Testis (tissue), 3 donors: ENCODE results near the gene GATB. TPM values are rescaled to one million over a fixed set of nuclear protein-coding genes. Genes with fewer than 3 reads are reported as not detected.

Experiments used
- DNase-seq: peaks from one replicate; pipeline ENCODE4 v3.0.0-alpha.2; 2019
- H3K27ac ChIP-seq, 2 donors: fragments of 200-600 bp; sonication (generic); one replicate each; pipeline ENCODE4 v1.5.1; 2019
- H3K27me3 ChIP-seq: fragments of 200-600 bp; sonication (generic); one replicate; pipeline ENCODE4 v1.5.1; 2019
- H3K36me3 ChIP-seq: fragments of 200-600 bp; sonication (generic); one replicate; pipeline ENCODE4 v1.5.1; 2017; ENCODE audit warnings: low read depth; ENCODE audit errors: missing control alignments
- H3K4me1 ChIP-seq: fragments of 200-600 bp; sonication (generic); one replicate; pipeline ENCODE4 v1.5.1; 2019
- H3K4me3 ChIP-seq, 2 donors: fragments of 200-600 bp; sonication (generic); one replicate each; pipeline ENCODE4 v1.5.1; 2017 to 2019
- H3K9me3 ChIP-seq: fragments of 200-600 bp; sonication (generic); one replicate; pipeline ENCODE4 v1.5.1; 2017
- CTCF ChIP-seq, 3 experiments: fragments of 450-650 bp in 2 of 3; fragments of 200-600 bp in 1 of 3; sonication (generic) in 1 of 3; IDR thresholded peaks; one replicate each; pipeline ENCODE4 v1.5.1; 2016 to 2019; ENCODE audit warnings: antibody characterized with exemption in 3 of 3, mild to moderate bottlenecking in 2 of 3, moderate library complexity in 1 of 3
- POLR2A ChIP-seq: fragments of 450-650 bp; IDR thresholded peaks from one replicate; pipeline ENCODE4 v1.6.1; 2017; ENCODE audit warnings: antibody characterized with exemption, mild to moderate bottlenecking, moderate library complexity
- WGBS, 2 donors: methylation state at CpG; one replicate each; pipeline ENCODE4 v1.1.5; 2018; 5-methylcytosine and 5-hydroxymethylcytosine counted together
- intact Hi-C: fragments of 100-400 bp; cut with DNase I; formaldehyde crosslinking; loops from one replicate; pipeline ENCODE4 v1.15.1; 2023; ENCODE audit warnings: low total_unique reads
- polyA plus RNA-seq: library from polyadenylated mRNA; stranded (reverse); fragments of 350-450 nt; fragmentation: Illumina TruSeq; extraction: RNeasy Lipid Tissue Mini Kit (QIAGEN cat#74804); gene quantifications from one replicate; pipeline ENCODE4 v1.2.3, GENCODE V29; 2014; ENCODE audit warnings: low read depth, low replicate concordance; ENCODE audit not compliant: insufficient read depth
- total RNA-seq, 2 donors: library from RNA; depleted of rRNA; stranded (reverse); fragments of >200 nt; gene quantifications; one replicate each; pipeline ENCODE4 v1.2.3, GENCODE V29; 2016

GATB gene
- total and polyA plus RNA-seq, 3 donors from 2014 or later: 21.9 to 49.4 (median 44.7) TPM

GRCh38 chr4:151671541-151672059 lies 89.2 kb downstream of the GATB start:
- no peaks in the 10 kb centered on the region for H3K36me3 ChIP-seq
- no peaks in the 10 kb centered on the region for H3K4me1 ChIP-seq
- no peak overlapping the region for H3K4me3 ChIP-seq
- intact Hi-C loops: no loop called here
- DNase-seq: peak; percentile 85
- no peaks in the 10 kb centered on the region for H3K9me3 ChIP-seq
- TF ChIP-seq POLR2A (no peak), CTCF (IDR thresholded peaks at IDR 0.05) (no peak)
- peak overlapping the region in 1 of 2 donors; percentile 45 for H3K27ac ChIP-seq
- no peaks in the 10 kb centered on the region for H3K27me3 ChIP-seq
- 60 to 71% methylated on average over 14 of the region's 14 CpGs for WGBS, 2 donors

DNA sequence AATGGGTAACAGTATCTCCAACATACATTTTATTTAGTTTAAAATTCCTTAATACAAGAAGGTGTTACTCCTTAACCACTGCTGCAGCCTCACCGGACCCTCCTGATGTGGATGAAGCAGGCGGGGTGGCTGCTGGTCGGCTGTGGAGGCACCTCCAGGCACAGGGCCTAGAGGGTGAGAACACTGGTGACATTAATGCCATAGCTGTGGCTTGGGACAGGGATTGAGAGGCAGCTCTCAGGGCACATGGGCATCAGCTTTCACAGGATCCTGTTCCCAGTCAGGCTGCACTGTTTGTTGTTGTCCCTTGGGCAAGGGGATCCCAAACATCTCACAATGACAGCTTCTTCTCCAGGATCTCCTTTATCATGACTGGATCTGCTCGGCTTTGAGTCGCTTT lies 90.0 kb downstream of the GATB start:
- H3K36me3 ChIP-seq: no peaks in the 10 kb centered on the region
- H3K27ac ChIP-seq: peak overlapping the region in 1 of 2 donors; percentile 45
- no peaks in the 10 kb centered on the region for H3K27me3 ChIP-seq
- 95% methylated on average over 5 of the region's 5 CpGs for WGBS, 2 donors
- no peaks in the 10 kb centered on the region for H3K4me1 ChIP-seq
- DNase-seq: no peak
- H3K9me3 ChIP-seq: no peaks in the 10 kb centered on the region
- H3K4me3 ChIP-seq: no peak overlapping the region
- intact Hi-C loops: no loop called here
- no peak for TF ChIP-seq POLR2A
- TF ChIP-seq CTCF (IDR thresholded peaks at IDR 0.05): no peak

DNA sequence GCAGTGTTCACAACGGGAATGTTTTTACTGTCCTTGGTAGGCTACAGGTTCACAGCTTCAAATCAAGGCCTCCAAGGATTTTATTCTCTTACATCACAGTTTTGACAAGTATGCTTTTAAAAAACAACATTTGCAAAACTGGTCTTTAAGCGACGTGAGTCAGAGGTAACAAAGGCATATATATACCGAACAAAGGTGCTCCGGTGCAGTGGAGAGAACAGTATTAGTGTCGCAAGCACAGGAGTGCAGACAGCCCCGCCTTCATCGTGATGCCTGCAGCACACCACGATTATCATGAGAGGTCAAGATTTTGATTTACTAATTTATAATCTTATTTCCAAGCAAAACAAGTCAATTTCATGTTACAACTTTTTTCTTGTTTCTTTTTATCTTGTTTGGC lies 90.8 kb downstream of the GATB start:
- WGBS, 2 donors: 89 to 92% methylated on average over 9 of the region's 9 CpGs
- Histone ChIP-seq H3K27me3 (no peaks in the 10 kb centered on the region), H3K36me3 (no peaks in the 10 kb centered on the region), H3K4me1 (no peaks in the 10 kb centered on the region), H3K9me3 (no peaks in the 10 kb centered on the region), H3K4me3 (no peak overlapping the region), H3K27ac (no peak overlapping the region)
- intact Hi-C loops: no loop called here
- no peak for DNase-seq
- TF ChIP-seq CTCF (IDR thresholded peaks at IDR 0.05) (no peak), POLR2A (no peak)

- 90 to 92% methylated on average over 4 of the region's 4 CpGs for WGBS, 2 donors
- Histone ChIP-seq H3K9me3 (no peaks in the 10 kb centered on the region), H3K27me3 (no peaks in the 10 kb centered on the region), H3K36me3 (no peaks in the 10 kb centered on the region), H3K27ac (no peak overlapping the region), H3K4me3 (no peak overlapping the region), H3K4me1 (no peaks in the 10 kb centered on the region)
- intact Hi-C loops: no loop called here
- TF ChIP-seq CTCF (IDR thresholded peaks at IDR 0.05) (no peak), POLR2A (no peak)
- DNase-seq: no peak
Observed at GRCh38 chr4:151668689-151669402, 92.0 kb downstream of the GATB start.

GRCh38 chr4:151667666-151668065 lies 93.1 kb downstream of the GATB start:
- no peak for DNase-seq
- TF ChIP-seq CTCF (IDR thresholded peaks at IDR 0.05): no peak
- no peak for TF ChIP-seq POLR2A
- Histone ChIP-seq H3K4me3 (no peak overlapping the region), H3K27me3 (no peaks in the 10 kb centered on the region), H3K27ac (no peak overlapping the region), H3K36me3 (no peaks in the 10 kb centered on the region), H3K9me3 (no peaks in the 10 kb centered on the region), H3K4me1 (no peaks in the 10 kb centered on the region)
- intact Hi-C loops: no loop called here
- WGBS, 2 donors: 92 to 95% methylated on average over 4 of the region's 4 CpGs
